Activated CD4-positive, alpha-beta T cell treated with anti-CD3 and anti-CD28 coated beads, Interleukin-10, Interleukin-2, amounts not matched to agents 100 ng/mL and 50 ng/mL, durations not matched to agents 16 hours and 8 hours (primary cell): Measurements from ENCODE around the gene UXS1.

Experiments
- DNase-seq: peaks from one replicate; pipeline ENCODE4 v3.0.0-alpha.2; 2020

The UXS1 gene

GRCh38 chr2:106107509-106108131 lies 86.5 kb downstream of the UXS1 start:
- peak; percentile 20 for DNase-seq

GRCh38 chr2:106106622-106107508 lies 87.2 kb downstream of the UXS1 start:
- no peak for DNase-seq

DNA sequence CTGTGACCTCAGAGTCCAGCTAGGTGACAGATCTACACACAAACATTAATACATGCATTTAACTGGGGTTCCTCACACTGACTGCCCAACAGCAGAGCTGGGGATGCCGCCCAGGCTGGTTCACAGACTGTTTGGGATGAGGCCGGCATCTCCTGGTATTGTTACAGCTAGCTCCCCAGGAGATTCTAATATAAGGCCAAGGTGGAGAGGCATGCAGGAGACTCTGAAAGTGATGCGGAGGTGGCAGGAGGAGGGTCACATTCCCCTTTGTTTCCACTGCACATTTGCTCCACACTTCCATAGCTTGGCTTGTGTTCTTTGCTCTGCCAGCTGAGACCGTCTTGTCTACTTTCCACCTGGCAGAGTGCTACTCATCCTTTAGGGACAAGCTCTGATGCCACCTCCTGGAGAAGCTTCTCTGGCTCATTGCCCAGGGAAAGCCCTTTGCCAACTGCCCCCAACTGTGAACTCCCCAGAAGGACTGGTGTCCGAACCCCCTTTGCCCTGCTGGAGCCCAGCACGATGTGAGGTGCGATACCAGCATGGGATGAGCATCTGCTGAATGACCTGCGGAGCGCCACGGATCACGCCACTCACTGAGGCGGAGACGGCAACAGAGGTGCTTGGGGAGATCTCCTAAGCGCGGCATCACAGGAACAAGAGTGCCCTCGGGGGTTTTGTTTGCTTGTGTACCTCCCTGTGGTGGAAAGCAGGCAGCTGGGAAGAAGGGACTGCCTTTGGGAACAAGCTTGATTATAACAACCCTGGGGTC lies 88.8 kb downstream of the UXS1 start:
- DNase-seq: no peak

DNA sequence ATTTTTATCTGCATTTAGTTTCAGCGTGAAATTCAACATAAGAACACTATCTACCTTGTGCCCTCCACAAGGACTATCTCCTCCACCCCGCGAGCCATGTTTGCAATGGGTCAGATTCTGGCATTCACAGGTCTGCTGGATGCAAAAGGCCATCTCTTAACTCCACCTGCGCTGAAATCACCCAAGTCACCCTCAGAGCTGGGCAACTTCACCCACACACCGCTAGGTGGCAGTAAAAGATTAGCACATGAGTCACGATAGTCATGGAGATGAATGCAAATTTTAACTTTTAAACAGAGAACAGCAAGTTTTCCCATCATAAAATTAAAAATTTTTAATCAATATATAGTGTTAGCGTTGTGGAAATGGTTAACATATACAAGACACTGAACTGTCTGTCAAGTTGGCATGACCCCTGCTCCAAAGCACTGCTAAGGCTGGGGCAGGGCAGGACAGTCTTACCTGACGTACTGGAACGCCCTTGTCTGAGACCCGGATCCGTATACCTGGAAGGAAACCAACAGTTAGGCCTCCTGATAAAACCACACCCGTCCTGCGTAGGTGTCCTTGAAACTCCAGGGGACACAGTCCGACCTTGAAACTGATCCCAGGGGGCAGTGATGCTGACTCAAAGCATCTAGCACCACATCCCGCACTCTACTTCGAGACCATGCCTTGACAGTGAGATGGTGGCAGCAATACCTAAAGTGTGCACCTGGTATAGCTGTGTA lies 89.6 kb downstream of the UXS1 start:
- peak; percentile 78 for DNase-seq

DNA sequence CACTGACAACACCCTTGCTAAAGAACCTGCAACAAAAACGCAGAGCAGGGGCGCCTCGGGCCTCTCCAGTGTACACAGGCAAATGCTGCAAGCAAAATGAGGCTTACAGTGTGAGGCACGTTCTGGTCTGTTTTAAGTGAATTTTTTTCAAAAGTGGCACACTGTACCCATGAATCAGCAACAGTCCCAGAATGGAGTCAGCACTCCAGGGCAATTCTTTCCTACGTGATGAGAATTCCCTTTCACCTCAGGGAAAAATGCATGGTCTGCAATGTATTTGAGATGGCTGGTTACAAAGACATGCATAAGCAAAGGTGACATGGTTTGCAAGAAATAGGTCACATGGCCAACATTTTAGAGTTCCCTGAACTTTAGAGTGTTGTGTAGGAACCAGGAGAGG lies 94.4 kb downstream of the UXS1 start:
- no peak for DNase-seq

DNA sequence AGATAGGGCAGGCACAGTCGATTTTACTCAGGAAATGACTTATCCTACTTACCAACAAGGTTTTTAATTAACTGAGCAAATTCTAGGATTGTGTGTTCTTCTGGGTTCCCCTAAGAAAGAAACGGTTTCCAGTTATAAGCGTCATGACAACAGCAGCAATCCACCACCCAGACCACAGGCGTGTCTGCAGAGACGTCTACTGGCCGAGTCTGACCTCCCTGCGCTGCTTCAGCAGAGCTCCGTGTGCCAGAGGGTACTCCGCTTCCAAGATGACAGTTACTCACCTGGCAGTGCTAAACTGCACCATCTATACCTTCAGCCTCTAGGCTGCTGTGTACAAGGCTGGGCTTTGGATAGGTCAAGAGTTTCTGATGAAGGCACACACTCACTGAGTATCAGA lies 95.4 kb downstream of the UXS1 start:
- no peak for DNase-seq

DNA sequence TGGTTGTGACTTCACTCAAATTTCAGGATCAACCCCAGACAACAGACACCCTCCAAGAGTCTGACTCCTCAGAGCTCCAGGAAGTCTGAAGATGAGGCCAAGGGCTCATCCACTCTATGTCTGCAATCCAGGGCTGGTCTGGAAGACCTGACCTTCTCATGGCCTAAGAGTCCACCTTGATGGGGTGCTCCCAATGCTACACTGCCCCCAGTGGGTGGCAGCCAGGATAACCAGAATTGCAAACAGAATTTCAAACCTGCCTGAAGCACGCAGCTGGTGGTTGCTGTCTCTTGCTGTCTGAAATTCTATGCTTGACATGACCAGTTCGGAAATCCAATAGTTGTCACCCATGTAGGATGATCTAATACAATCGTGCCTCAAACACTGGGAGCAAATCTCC lies 96.0 kb downstream of the UXS1 start:
- peak; percentile 32 for DNase-seq

DNA sequence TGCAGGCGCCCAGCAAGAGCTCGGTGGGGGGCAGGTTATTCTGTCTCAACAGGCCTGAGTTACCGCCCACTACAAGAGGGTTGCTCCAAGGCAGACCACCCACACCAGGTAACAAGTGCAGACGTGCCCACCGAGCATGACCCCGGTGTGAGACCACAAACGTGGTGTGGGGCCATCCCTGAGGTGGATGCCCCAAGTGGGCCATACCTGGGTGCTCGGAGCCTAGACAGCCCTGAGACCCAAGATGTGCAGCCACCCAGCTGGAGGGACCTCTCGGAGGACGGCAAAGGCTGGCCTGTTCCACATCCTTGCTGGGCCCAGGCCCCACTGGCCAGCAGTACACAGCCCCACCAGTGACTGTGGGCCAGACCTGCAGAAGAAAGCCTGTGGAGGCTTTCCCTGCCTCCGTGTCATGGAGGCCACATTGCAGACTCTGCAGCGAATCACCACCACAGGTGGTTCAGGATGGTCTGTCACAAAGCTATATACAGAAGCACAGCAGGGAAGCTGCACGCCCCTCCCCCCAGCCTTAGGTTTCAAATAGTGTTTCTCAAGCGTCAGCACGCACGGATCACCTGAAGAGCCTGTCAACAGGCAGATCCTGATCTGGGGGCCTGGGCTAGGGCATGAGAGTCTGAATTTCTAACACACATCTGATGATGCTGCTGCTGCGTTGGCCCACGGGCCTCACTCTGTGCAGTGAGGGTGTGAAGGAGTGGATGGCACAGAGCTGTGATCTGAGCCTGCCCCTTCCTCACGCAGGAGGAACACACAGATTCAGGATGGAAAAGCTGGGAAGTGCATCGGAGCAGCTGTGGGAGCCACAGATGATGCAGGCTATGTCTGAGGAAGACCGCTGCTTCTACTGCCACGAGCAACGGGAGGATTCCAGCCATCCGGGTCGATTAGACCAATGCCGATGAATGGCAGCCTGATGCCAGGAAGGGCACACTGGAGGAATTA lies 96.8 kb downstream of the UXS1 start:
- DNase-seq: no peak

DNA sequence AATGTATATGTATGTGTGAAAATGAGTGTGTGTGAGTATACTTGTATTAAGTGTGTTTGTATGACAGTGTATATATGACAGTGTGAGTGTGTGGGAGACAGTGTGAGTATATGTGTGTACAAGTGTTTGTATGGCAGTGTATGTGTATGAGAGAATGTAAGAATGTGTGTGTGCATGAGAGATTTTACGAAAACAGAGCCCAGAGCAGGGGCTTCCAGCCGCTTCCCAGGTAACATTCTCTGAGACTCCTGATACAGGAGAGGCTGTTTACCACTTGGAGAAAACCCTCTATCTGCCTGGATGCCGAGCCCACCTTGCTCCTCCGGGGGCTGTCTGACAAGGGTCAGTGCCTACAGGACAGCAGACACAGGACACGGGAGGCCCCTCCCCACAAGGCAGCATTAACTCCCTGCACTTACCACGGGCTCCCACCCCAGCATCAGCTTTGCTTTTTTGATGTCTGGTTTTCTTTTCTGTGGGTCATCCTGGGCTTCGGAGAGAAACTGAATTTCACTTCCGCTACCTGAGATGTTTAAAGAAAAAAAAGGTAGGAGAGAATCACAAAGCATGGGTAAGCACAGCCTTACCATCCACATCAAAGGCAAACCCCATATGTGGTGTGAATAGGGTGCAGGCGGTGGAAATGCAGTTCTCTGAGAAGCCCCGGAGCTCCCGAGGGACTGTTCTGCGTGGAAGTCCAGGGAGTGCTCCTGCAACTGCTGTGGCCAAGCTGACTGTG lies 97.6 kb downstream of the UXS1 start:
- DNase-seq: no peak

DNA sequence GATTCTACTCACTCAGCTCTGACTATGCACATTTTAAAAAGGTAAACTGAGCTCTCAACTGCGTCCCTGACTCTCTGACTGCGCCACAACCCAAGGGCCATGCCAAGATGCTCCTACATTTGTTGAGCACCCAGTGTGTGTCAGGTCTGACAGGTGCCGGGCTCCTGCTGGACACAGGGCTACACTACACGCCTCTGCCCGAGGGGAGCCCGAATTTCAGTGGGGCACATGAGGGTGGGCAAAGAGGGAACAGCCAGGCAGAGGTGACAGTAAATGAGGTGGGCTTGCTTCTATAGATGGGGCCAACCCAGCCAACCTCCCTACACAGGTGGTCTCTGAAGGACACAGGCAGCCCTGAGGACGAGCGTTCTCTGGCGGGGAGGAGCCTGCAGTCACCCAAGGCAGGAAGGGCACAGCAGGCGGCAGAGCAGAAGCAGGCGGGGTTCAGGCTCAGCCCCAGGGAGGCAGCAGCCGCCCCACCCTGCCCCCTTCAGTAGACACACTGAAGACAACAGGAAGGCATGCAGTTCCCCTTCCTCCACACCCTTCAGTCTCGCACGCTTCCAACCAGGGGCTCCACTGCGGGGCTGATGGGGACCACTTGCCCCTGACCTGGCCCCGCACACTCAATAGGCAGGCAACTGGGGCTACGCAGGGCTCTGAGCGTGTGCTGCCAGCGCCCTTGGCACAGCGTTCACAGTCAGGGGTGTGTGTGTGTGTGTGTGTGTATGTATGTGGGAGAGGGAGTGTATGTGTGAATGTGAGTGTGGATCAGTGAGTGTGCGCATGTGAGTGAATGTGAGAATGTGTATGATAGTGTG lies 98.4 kb downstream of the UXS1 start:
- peak; percentile 83 for DNase-seq

DNA sequence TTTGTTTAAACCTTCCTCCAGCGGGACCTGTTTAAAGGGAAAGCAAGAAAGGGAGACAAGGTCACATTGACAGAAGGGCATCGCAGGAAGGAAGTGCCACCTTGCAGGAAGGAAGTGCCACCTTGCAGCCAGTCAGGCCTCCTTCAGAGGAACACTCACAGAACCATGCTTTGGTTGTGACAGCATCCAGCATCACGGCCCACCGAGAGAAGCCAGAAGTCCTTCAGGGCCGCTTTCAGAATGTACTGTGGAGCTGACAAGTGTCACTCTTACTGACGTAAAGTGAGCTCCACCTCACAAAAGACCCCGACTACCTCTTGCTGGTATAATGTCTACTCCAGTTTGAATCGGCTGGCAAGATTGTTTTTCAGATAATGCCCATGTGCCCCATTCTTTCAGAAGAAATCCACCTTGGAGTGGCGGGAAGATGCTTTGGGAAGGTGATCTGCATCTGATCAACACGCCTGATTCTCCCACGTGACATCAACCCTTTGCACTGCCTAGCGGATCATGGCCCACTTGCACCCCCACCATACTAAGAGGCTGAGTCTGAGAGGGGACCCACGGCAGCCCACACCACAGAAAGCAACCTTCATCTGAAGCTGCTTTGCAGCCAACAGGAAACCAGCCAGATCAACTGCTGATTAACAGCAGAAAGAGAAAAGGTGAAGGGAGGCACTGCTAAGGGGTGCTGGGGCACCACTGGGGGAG lies 99.8 kb downstream of the UXS1 start:
- DNase-seq: peak; percentile 66

DNA sequence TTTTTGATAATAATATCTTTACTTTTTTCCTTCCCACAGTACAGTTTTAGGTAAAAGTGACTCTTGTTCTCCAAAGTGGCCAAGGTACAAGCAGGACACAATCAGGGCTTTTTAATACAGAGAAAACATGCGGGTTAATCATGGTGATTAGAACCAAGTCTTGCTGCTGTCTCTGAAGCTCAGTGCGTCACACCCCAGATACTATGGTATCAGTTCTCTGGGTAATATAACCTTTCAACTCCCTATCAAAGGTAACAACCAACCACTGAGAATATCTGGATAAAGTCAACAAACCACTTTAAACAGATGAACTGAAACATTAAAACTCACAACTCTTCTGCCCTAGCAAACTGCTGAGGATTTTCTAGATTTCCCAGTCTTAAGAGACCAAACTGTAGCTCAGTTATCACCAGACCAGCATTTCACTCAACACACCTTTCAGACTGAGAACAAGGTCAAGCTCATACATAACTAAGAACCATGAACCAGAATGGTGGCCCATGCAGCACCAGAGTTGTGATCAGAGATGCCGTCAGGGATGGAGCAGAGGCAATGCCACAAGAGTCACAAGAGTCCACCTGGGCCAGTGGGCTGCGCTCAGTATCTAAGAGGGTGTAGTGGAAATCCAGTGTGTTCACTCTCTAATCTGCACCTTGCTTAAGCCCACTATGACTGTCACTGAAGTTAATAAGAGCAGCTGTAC lies 103.0 kb downstream of the UXS1 start:
- no peak for DNase-seq

DNA sequence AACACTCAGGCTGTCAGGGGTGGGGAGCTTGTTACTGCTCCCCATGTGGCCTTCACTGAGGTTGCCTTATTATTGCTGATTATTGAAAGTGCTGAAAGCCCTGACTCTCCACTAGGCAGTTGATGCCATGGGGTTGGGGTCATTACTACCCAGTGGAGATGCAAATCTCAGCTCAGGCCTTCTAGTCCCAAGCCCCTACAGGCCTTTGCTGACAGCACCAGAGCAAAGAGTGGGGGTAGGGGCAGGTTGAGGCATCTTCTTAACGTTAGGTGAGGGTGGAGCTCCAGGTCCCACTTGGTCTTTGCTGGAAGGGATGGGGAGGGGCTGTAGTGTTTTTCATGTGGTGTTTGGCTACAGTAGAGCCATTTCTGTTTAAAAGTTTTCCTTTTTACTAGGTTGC lies 104.5 kb downstream of the UXS1 start:
- no peak for DNase-seq

GRCh38 chr2:106085181-106085940 lies 108.7 kb downstream of the UXS1 start:
- peak; percentile 57 for DNase-seq

DNA sequence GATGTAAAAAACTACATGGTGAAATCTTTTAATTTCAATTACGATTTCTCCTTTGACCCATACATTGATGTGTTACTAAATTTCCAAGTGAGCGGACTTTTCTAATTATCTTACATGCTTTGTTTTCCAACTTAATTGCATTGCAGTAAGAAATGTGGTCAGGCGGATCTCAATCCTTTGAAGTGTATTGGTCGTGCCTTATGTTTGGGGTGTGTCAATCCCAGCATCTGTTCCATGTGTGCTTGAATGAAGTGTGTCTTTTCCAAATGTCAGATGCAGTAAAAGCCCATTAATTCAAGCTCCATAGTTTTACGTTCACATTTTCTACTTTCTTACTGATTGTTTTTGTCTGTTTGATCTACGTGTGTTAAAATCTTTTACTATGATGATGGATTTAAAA lies 113.1 kb downstream of the UXS1 start:
- no peak for DNase-seq

DNA sequence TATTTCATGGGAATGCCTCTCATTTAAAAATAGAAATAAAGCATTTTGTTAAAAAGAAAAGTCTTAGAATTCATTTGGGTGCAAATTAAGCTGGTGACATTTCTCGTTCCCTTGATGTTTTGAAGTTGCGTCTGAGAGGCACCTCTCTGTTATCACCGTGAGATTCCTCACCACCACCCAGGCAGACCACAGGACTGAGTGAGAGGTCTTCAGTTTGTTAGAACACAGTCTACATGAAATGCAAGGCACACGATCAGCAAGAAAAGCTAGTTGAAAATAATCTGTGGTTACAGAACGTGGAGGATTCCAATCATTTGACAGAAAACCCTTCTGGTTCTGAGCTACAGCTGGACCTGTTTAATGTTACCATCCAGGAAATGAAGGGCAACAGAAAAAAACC lies 116.0 kb downstream of the UXS1 start:
- DNase-seq: no peak

GRCh38 chr2:106076941-106077340 lies 117.2 kb downstream of the UXS1 start:
- no peak for DNase-seq

- no peak for DNase-seq
Observed at GRCh38 chr2:106075048-106075447, 119.1 kb downstream of the UXS1 start.
